NK-92 (cell line): ENCODE results near the gene ZXDC.

Source experiments
- DNase-seq: peaks from one replicate; lab custom pipeline; 2025; ENCODE audit not compliant: unreplicated experiment; lab: John Stamatoyannopoulos, UW

ZXDC gene

DNA sequence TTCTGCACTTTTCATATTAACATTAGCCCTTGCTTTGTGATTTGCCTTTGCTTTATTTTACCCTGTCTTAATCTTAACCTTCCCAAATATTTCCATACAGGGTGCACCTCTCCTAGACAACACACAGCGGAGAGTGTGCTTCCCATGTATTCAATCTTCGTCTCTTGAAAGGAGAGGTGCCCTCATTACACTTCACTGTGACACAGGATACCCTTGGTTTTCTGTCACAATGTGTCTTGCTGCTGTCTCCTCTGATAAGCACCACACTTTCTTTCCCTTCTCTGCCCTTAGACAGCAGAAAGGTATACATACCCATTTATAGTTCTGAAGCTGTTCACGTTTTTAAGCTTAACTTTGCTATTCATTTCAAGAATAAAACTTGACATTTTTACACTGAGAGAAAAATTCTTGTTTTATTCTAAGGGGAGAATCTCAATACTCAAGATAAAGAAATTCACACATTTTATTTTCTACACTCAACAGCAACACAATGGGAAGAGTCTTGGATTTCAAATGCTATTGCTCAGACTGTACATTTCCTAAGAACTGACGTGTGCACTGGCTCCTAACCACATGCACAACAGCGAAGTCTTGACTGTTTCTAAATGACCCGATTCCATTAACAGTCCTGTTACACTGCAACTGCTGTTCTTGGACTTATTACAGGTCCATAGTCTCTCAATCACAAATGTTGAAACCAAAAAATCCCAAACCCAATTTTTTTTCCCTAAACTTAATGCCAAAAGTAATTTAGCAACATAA, 21.1 kb downstream of the ZXDC start:
- DNase-seq = no peak

DNA sequence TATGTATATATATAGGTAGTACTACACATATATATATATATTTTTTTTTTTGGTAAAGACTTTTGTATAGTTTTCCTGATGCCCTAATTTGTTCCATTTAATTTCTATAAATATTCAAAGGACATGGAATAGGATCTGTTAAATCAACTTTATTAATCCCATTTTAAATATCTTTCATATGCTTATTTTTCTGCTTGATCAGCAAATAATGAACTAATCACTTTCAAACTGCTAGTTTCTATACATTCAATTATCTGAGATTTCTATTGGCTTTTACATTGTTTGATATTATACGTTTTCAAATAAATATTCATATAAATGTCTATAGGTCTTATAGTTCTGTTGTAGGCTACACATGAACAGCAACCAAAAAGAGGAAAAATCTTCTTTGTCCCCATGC, 21.7 kb downstream of the ZXDC start:
- no peak for DNase-seq

DNA sequence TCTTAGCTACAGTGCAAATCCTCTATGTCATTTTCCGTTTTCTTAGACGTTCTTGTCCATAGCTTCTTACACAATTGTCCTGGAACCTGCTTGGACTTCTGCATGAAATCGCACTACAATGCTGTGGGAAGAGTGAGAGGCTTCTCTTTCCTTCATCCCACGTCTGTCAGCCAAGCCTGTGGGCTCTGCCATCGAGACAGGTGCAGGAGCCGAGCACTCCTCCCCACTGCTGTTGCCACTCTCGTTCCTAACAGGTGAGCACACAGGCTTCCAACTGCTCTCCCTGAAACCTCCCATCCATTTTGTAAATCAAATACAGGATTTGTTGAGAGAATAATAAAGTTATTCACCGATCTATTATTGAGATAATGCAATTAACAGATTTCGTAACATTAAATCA, 23.5 kb downstream of the ZXDC start:
- no peak for DNase-seq

DNA sequence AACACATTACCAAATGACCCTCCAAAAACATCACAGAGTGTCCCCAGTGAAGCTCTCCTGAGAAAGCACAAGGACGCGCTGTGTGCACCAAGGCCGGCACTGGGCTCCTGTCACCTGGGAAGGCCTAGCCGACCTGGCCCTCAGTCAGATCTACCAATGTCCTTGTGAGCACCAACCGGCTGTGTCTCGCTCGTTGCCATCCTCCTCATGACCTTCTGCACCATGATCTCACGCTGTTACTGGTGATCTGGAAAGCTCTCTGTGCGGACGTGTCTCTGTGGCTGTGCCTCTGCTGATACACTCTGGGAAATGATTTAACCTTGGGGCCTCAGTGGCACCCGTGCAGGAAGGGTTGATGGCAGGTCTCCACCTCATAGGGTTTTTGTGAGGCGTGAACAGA, 24.2 kb downstream of the ZXDC start:
- no peak for DNase-seq

DNA sequence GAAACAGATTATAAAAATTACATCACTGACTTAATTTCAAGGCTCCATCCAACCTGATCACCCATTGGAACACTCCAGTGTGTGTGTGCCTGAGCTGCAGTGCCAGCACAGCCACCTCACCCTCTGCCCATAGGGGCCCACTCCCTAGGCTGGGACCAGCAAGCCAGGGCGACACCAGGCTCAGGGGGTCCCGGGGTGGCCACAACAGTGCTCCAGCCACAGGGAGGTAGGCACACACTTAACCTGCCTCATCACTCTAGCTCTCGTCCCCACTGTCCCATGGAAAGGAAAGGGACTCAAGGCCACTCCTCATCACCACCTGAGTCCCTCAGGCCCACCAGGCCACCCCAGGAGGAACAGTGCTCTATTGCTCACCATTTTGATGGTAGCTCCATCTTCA, 24.9 kb downstream of the ZXDC start:
- no peak for DNase-seq

DNA sequence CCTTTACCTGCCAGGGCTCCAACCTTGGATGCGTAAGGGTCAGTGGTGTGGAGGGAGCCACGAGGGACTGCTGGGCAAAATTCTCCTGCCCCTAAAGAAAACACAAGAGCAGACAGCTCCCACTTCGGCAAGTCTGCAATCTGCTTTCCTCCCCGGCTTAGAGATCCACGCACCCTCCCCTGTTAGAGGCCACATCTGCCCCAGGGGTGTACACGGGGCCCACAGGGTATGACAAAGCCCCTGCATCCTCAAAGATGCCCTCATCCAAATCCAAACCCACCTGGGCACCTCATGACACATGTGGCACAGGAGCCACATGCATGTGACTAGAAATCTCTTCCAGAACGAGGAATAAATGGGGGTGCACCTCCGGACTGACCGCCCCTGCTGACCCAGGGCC, 25.5 kb downstream of the ZXDC start:
- no peak for DNase-seq

DNA sequence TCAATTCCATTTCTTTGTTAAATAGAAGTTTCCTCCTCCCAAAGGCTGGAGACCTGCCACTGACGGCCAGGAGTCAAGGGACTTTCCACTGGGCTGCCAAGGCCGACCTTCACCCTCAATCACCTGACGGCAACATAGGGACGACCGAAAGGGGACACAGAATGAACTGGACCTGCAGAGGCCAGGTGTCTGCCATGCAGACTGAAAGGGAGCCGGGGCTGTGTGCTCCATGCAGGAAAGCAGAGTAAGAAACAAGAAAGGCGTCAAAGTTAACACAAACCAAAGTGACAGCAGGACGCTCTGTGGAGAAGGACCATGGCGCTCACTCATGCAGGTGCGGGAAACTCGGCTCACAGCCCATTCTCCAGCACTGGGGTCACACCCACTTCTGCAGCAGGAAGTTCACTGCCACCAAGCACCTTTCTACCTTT, 26.1 kb downstream of the ZXDC start:
- no peak for DNase-seq

DNA sequence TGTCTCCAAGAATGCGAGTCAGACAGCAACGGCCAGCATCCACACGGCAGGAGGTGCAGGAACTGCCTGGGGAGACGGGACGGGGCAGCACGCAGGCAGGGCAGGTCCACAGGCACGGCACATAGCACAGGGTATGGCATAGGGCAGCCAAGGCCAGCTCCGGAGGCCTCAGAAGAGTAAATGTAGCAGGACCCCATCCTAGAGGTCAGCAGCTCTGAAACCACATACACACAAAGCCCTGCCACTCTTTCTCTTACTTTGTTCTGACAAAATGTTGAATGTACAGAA, 26.9 kb downstream of the ZXDC start:
- no peak for DNase-seq

DNA sequence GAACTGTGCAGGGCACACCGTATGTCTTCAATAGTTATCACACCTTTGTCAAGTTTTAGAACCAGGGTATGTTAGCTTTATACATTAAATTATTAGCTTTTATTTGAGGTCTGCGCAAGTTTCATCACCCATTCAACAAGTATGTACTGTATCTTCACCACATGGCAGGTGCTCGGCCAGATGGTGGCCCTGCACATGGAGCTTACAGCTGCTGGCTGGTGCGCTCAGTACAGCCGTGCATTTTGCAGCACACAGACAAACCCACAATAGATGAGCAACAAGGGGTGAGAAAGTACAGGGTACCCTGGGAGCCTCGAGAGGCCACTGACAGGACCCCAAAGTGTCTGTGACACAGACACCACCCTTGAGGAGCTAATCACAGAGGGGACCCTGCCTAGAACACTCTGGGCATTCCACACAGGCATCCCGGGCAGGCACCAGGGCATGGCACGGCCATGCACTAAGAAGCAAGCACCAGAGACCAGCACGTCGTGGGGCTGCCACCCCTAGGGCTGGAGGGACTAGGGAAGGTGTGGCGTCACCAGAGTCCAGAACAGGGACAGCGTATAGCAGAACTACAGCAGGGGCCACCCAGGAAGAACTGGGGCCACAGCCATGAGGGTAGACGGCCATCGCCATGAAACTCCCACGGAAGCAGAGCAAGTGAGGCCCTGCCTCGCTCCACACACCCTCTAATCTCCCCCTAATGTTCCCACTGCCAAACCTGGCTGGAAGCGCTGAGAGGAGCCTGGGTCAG, 27.4 kb downstream of the ZXDC start:
- no peak for DNase-seq

DNA sequence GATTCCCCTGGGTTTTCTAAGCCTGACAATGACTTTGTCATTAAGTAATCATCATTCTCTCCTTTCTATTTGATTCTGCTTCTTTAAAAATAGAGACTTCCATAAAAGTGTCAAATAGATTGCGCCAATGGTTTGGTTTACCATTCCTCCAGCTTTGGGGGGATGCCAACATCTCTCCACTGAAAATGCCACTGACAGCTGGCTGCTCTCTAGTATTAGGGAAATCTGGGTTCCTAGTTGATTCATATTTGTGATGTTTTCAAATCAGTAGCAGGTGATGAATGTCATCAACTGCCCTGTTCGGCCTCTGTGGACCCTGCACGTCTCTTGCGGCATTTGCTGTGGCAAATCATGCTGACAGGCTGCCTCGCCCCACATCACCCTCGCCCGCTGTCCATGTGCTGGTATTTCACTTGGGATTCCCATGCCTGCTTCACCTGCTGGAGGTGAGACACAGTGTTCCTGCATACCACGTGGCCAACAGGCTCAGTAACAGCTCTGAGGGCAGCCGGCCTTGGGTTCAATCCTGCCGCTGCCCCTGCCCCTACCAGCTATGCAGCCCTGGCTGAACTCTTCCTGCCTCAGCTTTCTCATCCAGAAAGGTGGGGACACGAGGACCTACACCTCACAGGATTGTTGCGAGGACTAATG, 28.1 kb downstream of the ZXDC start:
- no peak for DNase-seq

DNA sequence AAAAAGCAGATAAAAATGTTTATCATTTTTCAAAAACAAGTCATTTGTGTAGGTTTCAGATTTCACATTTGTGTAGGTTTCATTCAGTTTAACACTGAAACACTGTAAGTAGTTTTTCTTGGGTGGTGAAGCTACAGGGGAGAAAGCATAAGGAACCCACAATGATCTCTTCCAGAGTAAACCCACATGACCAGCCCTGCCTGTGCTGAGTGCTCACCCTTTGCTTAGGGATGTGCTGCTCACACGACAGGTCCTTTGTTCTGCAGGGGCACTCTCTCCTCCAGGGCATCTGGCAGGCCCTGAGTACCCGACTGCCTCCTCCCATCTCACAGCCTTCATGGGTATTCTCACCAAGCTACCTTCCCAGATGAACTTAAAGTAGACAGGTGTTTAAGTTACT, 28.9 kb downstream of the ZXDC start:
- DNase-seq = no peak

DNA sequence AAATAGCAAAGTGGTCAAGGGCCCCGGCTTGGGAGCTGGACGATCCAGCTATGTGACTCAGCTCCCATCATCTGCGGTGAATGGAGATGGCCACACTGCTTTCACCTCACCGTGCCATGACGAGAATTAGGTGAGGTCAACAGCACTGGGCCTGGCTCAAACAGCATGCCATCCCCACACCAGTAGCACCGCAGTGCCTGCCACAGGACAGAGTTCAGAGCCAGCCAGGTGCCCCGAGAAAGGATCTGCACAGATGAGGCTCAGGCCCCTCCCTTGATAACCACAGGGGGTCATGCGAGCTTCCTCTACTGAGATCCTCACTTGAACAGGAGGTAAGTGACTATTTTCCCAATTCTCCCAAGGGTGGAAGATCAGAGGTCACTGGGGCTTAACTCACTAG, 29.4 kb downstream of the ZXDC start:
- DNase-seq = no peak

DNA sequence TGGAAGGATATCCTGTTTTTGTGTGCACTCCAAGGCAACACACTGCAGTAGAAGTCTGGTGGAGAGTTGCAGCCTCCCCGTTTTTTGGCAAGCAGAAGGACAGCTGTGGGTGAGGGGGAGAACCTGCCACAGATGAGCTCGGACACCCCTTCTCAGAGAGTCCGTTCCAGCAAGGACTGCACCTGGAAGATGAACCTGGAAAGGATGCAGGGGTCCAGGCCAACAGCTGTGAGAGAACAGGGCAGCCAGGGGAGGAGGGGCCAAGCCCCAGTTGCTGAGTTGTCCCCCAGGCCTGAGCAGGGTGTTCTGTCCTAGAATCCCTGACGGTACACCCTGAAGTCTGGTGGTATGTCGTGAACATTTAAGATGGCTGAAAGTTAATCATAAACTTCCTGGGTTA, 30.2 kb downstream of the ZXDC start:
- DNase-seq = no peak

DNA sequence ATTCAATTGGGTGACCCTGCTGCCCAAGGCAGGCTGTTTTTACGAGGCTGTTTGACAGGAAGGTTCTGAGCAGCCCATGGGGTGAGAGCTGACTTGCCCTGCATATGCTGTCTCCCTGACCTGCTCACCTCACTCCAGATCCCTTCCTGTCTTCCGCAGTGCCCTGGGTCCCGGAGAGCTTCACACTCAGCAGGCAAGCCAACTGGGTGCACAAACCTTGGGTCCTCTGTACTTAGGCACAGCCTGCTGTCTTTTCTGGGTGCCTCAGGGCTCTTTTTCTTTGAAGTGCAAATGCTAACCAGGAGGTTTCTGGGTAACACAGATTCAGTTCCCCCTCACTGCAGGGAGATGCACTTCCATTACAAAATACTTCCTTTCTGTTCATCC, 32.8 kb downstream of the ZXDC start:
- no peak for DNase-seq

DNA sequence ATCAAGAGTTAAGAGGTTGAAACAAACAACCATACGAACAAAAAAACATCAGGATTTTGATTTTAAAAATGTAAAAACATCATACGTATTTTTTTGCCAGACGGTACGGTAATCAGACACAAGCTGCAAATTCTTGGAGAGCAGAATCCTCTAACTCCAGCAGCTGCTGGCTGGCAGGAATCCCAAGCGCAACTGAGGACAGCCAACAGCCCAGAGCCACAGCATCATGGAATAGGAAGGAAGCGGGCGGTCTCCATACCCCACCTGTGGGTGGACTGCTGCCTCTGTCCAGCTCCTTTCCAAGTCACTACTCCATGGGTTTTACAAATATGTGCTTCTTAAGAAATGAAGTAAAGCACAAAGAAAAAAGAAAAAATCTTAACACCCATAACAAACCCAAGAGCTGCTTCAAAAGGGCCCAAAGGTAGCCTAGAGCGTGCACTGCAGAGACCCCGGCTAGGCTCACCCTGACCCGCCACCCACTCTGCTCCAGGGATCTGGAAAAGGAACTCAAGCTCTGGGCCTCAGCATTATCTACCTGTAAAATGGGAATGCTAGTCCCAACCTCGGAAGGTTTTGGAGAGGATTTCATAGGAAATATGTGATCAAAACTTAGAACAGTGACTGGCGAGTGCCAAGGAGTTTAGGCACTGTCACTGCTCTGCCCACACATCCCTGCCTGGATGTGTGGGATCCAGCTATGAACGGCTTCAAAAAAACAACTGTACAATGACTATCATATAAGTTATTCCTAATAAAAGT, 33.4 kb downstream of the ZXDC start:
- no peak for DNase-seq

DNA sequence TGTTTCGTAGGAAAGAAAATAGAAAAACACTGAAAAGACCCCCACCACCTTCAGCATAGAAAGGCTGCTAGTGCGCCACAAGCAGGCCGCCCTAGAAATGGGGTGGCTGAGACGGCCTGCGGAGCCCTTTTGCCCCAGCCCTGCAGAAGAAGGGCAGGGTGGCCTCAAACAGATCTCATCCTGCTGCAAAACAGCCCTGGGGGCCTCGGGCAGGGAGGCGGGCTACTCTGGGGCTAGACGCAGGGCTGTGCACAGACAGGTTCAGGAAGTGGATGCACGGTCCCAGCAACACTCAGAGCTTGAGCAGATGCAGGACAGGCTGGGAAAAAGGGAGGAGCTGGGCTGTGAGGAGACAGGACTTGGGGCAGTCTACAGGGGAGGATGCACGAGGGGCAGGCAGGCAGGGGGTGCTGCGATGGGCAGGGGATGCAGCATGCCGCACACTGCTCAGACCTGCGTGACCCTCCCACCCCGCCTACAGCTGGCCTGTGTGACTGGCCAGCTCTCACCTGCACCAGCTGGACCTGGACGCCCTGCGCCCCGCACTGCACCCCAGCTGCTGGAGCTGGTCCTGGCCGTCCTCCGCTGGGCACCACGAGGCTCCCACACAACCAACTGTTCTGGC, 34.3 kb downstream of the ZXDC start:
- DNase-seq = no peak

DNA sequence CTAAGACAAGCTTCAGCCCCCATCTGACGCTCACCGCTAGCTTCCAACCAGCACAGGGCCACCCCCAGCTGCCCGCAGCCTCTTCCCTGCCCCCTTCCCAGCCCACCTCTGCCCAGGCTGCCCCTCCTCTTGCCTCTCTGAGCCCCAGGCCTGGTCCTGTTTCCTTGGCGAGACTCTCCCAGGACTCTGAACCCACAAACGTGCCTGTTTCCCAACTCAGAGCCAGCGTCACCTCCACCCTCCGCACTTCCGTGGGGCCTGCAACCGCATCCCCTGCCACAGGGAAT, 35.0 kb downstream of the ZXDC start:
- no peak for DNase-seq

DNA sequence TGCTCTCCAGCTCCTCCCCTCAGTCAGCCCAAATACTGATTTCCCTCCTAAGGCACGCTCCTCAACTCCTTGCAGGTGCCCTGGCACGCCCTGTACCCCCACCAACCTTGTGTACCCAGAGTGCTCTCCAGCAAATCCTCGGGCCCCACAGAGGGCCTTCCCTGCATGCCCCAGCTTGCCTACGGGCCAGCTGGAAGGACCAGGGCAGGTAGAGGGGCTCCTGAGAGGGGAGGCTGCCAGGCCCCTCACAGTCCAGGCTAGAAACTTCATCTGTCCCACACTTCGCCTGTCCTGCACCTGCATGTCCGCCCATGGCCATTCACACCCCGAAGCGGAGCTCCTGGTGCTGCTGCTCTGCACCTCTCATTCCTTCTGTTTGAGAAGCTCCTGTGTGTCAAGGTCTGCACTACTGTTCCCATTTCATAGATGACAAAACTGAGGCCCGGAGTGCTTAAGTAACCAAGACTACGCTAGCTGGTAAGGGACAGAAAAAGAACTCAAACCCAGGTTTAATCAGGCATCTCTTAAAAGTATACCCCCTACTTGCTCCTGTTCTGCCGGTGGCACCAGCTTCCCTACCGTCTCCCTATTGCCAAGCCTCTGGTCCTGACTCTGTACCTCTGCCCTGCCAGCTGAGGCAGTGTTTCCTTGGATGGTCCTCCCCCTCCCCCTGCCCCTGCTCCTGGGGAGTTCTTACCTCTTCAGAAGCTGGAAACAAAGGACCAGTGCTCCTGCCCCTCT, 35.6 kb downstream of the ZXDC start:
- no peak for DNase-seq

DNA sequence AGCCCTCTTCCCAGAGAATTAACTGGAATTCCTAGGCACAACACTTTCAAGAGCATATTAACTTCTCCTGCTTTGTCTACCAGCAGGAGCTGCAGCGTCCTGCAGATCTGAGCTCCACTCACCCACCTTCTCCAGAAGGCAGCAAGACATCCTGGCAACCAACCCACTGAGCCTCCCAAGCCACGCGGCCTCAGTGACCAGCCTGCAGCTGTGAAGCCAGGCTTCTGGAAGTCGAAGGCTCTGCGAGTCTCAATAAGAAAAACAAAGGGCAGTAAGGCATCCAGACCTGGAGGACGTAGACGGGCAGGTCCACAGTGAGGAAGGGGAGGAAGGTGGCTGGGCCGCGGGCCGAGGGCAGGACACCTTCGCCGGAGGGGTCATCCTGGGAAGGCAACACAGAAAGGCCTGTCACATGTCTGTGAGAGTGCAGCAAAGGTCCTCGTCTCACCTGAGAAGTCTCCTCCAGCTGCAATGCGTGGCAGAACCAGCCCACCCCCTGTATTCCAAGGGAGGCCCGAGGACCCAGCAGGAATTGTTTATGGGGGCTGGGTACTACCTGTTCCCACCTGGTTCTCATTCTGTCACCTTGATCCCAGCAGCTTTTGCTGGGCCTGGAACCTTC, 36.2 kb downstream of the ZXDC start:
- no peak for DNase-seq

DNA sequence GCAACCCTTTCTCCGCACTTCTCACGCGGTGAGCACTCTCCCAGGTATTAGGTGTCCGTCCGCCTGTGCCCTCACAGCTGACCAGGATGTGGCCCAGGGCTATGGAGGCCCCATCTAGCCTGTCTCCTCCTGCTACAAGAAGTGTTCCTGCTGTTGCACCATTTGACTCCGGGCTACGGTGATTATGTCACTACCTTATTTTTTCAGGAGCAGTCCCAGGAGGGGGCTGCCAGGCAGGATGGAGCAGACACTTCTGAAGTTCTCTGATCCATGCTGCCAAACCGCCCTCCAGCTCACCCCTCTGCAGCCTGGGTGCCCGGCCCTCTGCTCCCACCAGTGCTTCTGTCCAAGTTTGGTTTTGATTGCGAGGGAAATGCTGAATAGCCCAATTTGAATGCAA, 36.9 kb downstream of the ZXDC start:
- DNase-seq = no peak
